ENCODE results near the gene SOBP.

SOBP gene

GRCh38 chr6:107661291-107661690 is 171.4 kb downstream of the SOBP start:
- DNase-seq (ENCODE audit: low spot score), result no peak

DNA sequence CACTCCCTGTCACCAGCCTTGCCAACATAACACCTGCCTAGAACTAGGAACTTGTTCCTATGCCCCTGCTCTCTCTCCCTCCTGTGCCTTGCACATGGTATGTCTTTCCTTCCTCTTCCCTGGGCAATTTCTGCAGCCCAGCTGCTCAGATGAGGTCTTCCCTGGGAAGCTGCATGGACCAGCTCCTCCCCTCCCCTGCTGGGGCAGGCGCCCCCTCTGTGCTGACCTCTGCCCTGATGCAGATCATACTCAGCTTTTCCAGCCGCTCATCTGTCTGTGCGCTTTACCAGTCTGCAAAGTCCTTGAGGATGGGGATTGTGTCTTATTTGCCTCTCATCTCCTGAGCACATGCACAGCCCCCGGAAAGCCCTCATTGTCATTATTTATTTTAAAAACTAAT is 172.4 kb downstream of the SOBP start:
- DNase-seq (ENCODE audit: low spot score), result no peak

- no peak for DNase-seq (ENCODE audit: low spot score)
These were observed 173.4 kb downstream of the SOBP start for GRCh38 chr6:107663308-107663707.

DNA sequence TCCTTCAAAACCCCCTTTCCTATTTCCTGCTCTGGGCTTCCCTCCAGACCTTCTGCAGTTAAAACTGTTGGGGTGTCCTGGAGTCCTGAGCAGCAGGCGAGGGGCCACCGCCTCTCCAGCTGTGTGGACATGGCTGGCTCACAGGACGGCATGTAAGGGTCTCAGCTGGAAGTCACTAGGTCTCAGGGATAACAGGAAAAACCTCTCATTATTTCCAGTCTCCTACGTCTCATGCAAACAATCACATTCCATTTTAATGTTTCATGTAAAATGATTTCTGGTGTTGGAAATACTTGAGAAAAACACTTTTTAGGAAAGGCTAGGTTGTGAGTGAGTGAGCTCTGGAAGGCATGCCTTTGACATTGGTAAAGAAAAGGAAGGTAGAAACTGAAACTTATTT is 175.5 kb downstream of the SOBP start:
- DNase-seq (ENCODE audit: low spot score), result no peak

DNA sequence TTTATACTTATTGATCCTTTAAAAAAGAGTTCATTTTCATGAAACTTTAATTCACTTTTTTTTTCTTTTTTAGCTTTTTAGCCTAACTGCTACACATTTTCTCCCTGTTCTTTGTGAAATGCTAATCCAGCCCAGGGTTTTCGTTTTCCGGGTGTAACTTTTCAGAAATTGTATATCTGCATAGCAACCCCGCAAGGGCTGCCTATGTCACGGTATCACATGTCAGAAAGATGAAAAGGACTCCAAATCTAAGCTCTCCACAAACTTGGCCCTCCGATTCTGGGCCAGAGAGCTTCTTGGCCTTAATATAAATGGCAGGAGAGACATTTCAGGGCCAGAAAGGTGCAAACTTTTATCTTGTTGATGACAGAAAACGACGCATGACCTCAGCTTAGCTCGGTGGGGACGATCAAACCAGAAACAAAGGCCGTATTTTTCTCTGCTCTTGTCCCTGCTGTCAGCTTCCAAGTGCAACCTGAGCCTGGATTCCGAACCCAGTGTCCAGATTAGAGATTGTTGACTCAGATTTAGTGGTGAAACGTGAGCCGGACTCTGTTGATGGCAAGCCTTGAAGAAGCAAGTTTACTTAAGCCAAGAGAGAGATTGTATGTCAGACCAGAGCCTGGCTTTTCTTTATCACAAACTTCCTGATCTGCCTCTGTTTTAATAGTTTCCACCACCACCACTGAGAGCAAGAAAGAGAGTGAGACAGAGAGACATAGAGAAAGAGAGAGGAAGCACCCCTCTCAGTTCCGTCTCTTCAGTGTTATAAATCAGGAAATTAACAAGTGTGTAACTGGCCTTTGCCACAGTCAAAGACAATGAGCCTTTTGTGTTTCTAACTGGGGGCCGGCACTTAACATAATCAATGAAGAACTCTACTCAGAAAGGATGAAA is 176.4 kb downstream of the SOBP start:
- no peak for DNase-seq (ENCODE audit: low spot score)

- DNase-seq (ENCODE audit: low spot score), result no peak
These were observed 177.2 kb downstream of the SOBP start for GRCh38 chr6:107666981-107667601.

DNA sequence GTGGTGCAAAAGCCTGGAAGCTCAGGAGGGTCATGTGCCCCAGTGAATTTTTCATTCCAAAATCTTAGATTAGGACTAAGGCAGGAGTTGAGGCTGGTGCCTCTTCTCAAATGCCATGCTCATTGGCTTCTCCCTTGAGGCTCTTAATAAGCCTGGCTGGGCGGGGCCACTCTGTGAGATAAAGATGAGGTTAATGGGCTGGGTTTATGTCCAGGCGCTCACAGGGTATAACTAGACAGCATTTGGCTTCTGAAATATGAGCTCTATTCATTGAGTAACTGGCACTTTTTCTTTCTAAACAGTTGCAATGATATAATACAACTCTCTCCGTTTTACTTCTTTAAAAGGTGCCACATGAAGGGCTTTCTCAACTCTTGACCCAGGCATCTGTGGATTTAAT is 177.9 kb downstream of the SOBP start:
- DNase-seq (ENCODE audit: low spot score), result no peak

DNA sequence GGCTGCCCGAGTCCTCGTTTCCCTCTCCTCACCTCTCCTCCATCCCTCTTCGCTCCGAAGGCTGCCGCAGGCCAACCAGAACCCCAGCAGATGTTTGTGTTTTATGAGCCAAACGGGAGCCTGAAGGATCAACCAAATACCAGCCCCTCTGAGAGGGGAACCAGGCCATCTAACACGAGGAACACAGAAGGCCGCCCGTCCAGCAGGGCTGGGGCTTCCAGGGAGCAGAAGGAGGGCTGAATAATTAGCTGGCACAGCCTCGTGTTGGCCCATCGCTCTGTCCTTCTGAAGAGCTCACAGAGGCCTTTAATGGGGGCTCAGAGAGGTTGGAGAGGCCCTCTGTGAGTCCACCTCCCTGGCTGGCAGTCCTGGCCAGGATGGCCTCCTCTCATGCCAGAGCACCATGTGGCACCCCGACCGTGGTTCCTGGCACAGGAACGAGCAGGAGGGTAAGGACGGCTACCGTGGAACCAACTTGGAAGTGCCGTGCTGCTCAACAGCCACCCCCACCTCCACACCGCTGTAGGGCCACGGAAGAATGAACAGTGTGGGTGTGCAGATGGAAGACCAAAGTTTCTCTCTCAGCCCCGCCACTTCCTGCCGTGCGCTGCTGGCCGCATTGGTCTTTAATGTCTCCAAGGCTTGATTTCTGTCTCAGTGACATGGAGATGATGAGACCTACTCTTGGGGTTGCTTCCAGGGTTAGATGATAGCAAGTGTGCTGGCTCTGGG is 179.0 kb downstream of the SOBP start:
- DNase-seq (ENCODE audit: low spot score), result no peak

- DNase-seq (ENCODE audit: low spot score), result no peak
These were observed 180.9 kb downstream of the SOBP start for GRCh38 chr6:107670792-107671199.

GRCh38 chr6:107673076-107673494 is 183.2 kb downstream of the SOBP start:
- no peak for DNase-seq (ENCODE audit: low spot score)

- peak; percentile 48 for DNase-seq (ENCODE audit: low spot score)
These were observed 185.2 kb downstream of the SOBP start for GRCh38 chr6:107674995-107675738.

DNA sequence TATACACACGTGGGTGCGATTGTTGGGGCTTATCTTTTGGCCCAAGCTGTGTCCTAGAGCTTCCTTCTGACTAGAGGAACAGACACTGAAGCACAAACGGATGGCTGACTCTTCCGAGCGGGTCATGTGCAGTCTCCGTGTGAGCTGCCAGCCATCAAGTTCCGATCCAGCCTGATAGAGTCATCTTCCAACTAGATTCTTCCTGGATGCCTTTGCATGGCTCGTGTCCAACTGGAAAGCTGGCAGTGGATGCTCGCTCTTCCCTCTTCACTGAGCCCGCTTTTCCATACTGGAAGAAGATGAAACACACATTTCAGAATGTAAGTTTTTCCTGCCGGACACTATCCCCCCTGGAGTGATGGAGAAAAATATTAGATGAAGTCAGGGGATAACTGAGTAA is 186.1 kb downstream of the SOBP start:
- DNase-seq (ENCODE audit: low spot score), result no peak

DNA sequence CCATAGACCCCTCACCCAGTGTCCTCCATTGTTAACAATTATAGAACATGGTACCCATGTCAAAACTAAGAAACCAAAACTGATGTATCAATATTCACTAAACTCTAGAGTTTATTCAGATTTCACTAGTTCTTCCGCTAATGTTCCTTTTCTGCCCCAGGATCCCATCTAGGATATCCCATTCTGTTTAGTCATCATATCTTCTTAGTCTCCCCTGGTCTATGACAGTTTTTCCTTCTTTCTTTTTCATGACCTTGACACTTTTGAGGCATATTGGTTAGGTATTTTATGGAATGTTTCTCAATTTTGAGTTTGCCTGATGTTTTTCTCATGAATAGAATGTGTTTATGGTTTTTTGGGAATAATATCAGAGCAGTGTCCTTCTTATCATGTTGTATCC is 187.5 kb downstream of the SOBP start:
- DNase-seq (ENCODE audit: low spot score), result no peak

GRCh38 chr6:107679457-107679856 is 189.5 kb downstream of the SOBP start:
- no peak for DNase-seq (ENCODE audit: low spot score)

DNA sequence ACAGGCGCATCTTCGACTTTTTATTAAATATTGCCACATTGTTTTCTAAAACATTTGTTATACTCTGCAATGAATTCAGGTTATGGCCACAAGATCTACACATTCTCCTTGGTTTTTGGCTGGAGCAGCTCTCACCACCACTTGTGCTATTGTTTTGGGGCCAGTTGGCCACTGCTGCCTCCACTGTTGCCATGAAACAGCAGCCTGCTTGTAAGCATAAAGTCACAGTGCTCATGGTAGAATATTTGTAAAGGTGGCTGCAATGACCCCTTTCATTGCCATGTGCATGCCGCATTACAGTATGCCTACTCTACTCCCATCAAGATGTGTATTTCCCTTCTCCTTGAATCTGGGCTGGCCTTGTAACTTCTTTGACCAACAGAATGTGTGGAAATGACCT is 192.8 kb downstream of the SOBP start:
- no peak for DNase-seq (ENCODE audit: low spot score)

DNA sequence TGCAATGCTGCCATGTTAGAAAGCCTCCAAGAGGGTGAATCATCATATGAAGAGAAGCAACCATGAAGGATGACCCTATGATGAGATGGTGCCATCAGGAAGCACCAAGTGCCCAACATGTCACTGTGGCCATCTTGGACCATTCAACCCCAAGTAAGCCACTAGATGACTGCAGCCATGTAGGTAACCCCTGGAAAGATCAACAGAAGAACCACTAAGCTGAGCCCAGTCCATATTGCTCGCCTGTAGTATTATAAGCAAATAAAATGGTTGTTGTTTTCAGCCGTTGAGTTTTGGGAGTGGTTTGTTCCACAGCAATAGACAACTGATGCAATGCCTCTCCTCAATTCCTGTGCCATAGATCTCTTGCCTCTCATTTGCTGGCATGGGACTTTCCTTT is 193.3 kb downstream of the SOBP start:
- no peak for DNase-seq (ENCODE audit: low spot score)

DNA sequence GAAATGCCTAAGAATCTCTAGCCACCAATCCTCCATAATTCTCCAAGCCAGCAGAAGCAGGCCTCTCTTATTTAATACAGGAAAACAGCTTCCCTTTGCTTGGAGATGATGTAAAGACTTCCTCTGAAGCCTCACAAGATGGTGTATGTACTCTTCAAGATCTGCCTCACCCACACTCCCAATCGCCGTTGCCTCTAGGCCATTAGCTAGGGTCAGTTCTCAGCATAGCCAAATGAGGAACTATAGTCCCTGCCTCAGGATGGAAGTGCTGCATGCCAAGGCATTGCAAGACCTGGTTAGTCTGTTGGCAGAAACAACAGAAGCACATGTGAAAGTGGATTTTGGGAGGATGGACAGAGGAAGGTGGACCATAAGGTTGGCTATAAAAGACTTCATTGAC is 195.1 kb downstream of the SOBP start:
- DNase-seq (ENCODE audit: low spot score), result no peak

DNA sequence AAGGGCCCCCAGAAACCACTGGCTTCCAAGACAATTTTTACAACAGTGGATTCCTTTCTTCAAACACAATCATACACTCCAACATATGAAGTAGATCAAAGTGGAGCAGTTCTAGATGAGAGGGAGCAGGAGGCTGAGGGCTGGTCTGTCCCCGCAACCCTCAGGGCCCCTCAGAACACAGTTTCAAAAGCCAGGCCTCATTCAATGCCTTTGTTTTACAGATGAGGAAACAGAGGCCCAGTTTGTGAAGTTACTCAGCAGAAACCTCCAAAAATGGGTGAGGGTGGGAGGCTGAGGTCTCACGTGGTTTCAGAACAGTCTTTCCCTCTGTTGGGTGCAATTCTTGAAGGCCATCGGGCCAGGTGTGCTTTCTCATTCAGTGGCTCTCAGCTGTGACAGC is 199.3 kb downstream of the SOBP start:
- DNase-seq (ENCODE audit: low spot score), result no peak

- DNase-seq (ENCODE audit: low spot score), result no peak
These were observed 200.2 kb downstream of the SOBP start for GRCh38 chr6:107689951-107690642.

DNA sequence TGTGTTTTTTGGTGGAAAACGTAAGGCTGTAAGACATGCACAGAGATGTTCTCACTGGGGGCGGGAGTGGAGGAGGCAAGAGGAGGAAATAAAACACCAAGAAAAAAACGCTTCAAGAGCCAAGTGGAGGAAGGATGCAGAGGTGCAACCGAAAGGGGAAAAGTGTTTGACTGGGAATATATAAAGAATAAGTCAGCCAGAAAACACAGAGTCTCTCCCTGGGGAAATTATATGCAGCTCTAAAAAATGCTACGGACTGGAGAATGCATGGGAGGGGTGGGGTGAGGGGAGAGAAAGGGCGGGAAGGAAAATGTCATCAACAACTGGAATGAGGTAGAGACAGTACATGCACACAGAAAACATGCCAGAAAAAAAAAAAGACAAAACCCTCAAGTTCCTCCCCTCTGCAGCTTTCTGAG is 200.7 kb downstream of the SOBP start:
- no peak for DNase-seq (ENCODE audit: low spot score)

DNA sequence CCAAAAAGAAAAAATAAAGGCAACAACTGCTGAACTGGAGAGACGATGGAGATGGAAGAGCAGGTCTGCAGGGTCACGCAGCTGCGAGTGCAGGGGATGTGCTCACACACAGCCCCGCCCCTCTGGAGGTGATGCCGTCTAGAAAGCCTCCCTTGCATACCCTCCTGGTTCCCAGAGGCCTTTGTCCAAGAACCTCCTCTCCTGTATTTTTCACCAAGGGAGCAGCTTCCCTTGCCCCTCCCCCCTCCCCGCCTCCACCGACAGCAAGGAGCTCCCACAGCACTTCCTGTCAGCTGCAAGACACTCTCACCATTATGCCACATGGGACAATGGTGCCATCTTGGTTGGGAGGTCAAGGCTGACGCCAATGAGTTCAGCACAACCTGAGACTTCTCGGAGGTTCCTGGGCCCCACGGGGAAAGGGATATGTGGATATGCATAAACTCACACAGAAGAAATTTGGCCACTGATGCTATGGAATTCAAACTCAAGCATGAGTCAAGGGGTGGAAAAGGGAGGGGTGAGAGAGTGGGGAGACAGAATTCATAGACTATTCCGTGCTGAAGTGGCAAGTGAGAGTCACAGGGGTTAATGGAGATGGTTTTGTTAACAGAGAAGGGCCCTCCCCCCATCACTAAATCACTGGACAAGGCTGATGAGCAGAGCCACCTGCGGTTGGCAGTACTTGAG is 201.3 kb downstream of the SOBP start:
- no peak for DNase-seq (ENCODE audit: low spot score)

All from hematopoietic multipotent progenitor cell treated with erythropoietin and hydrocortisone succinate and interleukin-3 and kit ligand, for 15 days (in vitro differentiated cells).